ENCODE data around the gene SESN1.
"Not testable (repeated sequence)": the region's sequence is repeated elsewhere in the genome, so short reads cannot be mapped to it uniquely, and the experiment has no call there.

The SESN1 gene

GRCh38 chr6:109095036-109095834 is 589 bp upstream of the SESN1 start, which contains the start of gene CEP57L1:
TSS of gene CEP57L1 (plus strand) at chr6:109095507. CDS start at chr6:109145222, 49,715 bp downstream.
- DNase-seq (ENCODE audit: low spot score), result peak; percentile 84

DNA sequence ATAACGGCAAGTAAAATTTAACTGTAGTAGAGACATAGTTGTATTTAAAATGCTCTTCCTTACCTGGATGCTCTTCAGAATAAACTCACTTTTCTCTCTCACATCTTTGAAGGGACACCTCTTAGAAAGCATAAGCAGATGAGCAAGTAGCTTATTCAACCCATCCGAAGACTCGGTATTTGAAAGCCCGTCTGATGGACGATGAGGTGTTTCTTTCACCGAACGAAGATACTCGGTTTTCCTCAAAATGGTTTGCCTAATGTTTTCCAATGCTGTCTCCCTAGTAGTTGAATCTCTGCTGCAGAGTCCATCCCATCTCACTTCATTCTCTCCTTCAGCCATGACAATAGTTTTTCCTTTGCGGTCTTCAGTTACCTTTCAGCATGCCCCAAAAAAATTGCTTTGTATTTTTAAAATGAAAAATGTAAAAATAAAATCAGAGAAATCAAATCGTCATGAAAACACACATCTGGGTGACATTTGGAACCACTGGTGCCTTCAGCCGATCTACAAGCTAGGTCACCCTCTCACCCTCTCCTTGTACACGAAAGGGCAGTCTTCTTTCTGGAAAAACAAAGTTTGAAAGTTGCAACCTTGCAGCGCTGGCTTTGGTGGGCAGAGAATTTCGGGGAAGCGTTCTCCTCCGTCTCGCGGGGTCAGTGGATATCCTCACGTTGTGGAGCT is 772 bp downstream of the SESN1 start:
- DNase-seq (ENCODE audit: low spot score), result peak; percentile 10

DNA sequence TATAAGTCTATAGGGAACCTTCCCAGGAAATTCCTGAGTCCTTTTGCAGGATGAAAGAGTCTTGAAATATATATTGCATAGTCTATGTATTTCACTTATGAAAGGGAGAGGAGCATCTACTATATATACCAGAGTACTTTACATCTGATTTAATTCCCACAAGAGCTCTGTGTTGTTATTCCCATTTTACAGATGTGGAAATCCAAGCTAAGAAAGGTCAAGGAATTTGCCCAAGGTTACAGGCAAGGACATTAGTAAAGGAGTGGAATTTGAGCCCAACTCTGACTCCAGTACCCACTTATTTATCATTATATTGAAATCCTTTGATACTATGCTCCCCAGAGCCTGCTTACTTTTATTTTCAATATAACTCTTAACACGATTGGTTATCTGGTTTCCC is 2.6 kb downstream of the SESN1 start:
- DNase-seq (ENCODE audit: low spot score), result no peak

- no peak for DNase-seq (ENCODE audit: low spot score)
Observed at GRCh38 chr6:109091314-109092024, 3.2 kb downstream of the SESN1 start.

- DNase-seq (ENCODE audit: low spot score), result no peak
Observed at GRCh38 chr6:109088995-109089394, 5.7 kb downstream of the SESN1 start.

DNA sequence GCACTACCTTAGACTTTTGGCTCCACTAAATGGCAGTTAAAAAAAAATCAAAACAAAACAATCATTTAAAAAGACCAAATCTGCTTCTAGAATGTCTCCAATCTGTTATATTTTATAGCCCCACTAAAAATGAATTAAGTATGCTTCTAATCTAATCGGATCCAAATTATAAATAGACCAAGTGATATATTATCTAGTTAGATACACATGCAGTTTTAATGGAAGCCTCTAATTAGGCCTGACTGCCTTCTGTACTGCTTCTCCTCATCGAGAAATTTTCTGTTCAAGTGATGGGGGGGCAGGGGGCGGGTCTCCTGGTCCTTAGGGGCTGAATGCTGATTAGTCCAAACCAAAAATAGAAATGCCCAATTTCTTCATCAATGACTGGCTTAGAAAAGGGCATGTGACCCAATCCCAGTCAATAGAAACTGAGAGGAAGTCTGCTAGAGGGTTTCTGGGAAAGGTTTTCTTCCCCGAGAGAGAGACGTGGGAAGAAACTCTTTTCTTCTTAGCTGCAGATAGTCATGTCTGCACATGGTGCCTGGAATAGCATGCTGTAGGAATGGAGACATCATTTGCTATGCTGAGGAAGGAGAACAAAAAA is 6.9 kb downstream of the SESN1 start:
- no peak for DNase-seq (ENCODE audit: low spot score)

GRCh38 chr6:109084146-109084545 is 10.5 kb downstream of the SESN1 start:
- not testable (repeated sequence) for DNase-seq (ENCODE audit: low spot score)

DNA sequence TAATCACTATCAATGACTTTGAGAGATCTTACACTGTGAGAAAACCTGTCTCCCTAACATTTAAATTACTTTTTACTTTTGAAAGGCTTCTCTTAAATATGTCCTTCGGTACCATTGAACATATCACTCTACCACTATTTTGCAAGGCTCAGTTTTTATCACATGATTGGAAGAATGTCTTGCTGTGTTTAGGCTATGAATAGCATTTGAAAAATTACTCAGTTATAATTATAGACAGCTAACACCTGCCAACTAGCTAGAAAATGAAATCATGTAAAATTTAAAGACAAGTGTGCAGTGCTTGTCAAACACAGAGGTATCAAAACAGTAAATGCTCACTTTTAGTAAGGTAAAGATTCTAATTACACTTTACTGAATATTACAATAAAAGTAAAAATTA is 11.0 kb downstream of the SESN1 start:
- no peak for DNase-seq (ENCODE audit: low spot score)

- peak; percentile 33 for DNase-seq (ENCODE audit: low spot score)
Observed at GRCh38 chr6:109082188-109082577, 12.5 kb downstream of the SESN1 start.

DNA sequence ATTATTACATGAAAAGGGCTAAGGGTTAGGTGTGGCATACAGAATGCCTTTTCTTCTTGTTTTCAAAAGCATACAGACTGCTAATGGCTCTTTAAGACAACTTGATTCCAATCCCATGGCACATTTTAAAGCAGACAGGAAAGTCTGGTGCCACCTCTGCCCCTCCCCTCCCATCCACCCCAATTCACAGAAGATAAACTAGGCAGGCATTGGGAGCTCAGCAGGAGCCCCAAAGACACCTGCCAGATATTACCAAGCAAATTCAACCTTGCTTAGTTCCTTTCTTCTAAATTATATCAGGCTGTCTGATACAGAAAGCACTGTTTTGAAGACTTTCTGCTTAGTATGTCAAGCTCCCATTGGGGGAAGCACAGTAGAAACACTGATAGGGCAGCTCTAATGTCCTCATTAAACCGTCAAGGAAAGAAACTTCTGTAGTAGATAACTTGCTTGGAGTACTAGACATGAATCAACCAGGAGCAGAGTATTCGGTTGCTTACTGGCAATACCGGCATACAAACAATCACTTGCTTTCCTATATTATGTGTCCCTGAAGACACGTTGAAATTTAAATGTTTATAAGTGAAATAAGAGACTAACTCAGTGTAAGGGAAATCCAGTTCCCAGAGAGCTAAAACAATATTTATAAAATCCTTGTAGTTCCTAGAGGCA is 13.0 kb downstream of the SESN1 start:
- no peak for DNase-seq (ENCODE audit: low spot score)

DNA sequence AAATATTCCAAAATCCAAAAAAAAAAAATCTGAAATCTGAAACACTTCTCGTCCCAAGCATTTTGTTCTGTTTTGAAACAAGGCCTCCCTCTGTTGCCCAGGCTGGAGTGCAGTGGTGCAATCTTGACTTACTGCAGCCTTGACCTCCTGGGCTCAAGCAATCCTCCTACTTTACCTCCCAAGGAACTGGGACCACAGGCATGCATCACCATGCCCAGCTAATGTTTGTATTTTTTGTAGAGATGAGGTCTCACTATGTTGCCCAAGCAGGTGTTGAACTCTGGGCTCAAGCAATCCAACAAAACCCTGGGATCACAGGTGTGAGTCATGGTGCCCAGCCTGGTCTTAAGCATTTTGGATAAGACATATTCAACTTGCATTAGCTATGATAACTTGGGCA is 13.6 kb downstream of the SESN1 start:
- DNase-seq (ENCODE audit: low spot score), result no peak

GRCh38 chr6:109079981-109080380 is 14.7 kb downstream of the SESN1 start:
- no peak for DNase-seq (ENCODE audit: low spot score)

GRCh38 chr6:109076377-109076776 is 18.3 kb downstream of the SESN1 start:
- no peak for DNase-seq (ENCODE audit: low spot score)

DNA sequence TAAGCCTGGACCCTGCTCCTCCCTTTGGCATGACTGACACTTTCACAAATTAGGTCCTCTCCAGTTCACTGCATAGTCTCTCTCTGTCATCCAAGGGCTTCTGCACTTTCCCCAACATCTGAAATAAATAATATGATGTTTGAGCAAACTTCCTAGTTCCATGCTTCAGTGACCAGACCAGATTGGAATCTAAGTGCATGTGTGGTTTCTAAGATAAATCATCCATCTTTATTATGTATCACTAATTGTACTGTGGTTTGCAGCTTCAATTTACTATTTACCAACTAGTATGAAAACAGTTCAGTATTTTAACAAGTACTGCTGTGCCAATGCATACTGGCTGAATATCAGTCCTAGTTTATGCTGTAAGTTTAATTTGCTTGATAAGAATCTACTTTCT is 18.7 kb downstream of the SESN1 start:
- DNase-seq (ENCODE audit: low spot score), result peak; percentile 78

- DNase-seq (ENCODE audit: low spot score), result no peak
Observed at GRCh38 chr6:109074133-109074415, 20.6 kb downstream of the SESN1 start.

DNA sequence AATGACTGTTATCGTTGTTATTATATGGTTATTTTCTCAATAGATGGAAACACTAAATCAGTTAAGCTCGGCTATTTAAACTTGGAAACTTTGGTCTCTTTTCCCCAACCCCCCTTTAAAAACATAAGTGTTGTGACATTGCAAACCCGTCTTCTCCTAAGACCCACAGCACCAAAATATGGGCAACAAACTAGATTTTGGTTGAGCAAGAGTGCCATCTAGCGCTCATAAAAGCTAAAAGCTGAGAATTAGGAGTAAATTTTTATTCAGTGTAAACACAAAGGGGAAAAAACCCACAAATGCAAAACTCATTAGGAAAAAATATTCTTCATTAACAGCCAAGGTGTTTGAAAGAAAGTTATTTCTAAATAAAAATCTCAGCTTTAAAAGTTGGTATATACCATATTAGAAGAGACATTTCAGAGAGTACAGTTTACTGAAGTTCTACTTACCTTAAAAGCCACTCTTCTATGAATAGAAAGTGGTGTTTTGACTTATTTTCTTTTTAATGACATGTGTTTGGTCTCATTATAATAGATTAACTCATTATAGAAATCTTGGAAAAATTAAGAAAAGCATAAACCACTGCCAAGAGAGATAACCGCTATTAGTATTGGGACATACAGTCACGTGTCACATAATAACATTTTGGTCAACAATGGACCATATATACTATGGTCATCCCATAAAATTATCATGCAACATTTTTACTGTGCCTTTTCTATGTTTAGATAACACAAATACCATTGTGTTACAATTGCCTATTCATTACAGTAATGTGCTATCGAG is 21.1 kb downstream of the SESN1 start:
- DNase-seq (ENCODE audit: low spot score), result peak; percentile 54

DNA sequence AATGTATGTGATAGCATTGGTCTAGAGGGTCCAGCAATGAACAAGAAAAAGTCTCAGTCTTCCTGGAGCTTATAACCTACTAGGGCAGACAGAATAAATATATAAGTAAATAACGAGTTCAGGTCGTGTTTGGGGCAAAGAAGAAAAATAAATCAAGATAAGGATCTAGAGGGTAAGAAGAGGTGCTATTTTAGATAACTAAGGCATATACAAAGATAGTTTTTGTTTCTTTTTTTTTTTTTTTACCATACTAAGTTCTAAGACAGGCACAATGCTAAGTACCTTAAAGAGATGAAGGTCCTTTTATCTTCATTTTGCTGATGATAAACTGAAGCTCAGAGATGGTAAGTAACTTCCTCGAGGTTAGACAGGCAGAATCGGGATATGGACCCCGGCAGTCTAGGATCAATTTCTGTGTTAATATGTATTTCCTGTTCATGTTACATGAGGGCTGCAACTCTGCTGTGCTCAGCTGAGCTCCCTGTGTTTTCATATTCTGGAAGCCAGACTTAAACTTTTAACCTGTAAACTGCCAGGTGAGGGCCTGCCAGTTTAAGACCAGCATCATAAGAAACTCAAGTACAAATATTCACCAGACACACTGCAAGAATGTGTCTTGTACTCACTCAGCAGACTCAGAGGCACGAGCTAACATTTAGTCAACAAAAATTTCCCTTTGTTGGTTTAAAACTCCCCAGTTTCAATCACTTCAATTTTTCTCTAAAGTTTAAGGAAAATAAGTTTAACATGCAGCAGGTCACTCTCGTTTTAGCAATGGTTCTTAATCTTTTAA is 23.3 kb downstream of the SESN1 start:
- no peak for DNase-seq (ENCODE audit: low spot score)

- DNase-seq (ENCODE audit: low spot score), result peak; percentile 21
Observed at GRCh38 chr6:109069746-109070145, 24.9 kb downstream of the SESN1 start.

- DNase-seq (ENCODE audit: low spot score), result no peak
Observed at GRCh38 chr6:109062767-109063352, 31.8 kb downstream of the SESN1 start.

DNA sequence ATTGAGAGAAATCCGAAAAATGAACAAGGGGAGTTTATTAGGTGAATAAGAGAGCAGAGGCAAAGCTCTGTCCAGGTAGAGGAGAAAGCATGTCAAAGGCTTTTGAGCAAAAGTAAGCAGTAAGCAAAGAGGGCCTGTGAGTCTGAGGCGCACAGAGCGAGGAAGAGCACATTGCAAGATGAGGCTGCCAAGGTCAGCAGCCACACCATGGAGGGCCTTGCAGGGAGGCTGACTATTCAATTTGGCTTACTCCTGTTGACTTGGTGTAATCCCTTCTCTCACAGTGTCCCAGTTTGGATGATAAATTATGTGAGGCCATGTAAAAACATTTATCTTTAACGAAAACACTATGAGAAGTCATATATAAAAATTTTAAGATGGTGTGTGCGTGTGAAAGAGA is 32.4 kb downstream of the SESN1 start:
- no peak for DNase-seq (ENCODE audit: low spot score)

Measured in AG08395 (cell line).